Measurements from ENCODE around the gene WASF1.

WASF1 gene

DNA sequence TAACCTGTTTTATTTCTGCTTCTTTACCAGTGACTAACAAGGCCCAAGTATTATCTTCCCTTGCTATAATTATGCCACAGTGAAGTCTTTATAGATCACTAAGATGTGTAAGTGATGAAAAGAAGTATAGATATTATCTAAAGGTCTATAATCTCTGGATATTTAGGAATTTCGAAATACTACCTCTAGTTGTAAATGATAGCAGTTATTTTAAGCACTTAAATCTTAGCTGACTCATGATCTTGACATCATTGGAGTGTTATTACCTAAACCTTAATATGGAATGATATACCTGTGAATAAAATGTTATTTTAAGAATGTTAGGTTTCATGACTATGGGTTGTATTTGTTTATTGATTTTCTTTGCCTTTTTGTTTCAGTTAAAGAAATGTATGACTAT lies 32.3 kb upstream of the WASF1 start:
- in situ Hi-C loops (cut with MboI; ENCODE audit: low pct_unique_long_range_greater_than_20kb, low sequenced_read_pairs, unreplicated experiment): no loop called here
- no peak for DNase-seq (ENCODE audit: low spot score)
- TF ChIP-seq, protein P1, sequence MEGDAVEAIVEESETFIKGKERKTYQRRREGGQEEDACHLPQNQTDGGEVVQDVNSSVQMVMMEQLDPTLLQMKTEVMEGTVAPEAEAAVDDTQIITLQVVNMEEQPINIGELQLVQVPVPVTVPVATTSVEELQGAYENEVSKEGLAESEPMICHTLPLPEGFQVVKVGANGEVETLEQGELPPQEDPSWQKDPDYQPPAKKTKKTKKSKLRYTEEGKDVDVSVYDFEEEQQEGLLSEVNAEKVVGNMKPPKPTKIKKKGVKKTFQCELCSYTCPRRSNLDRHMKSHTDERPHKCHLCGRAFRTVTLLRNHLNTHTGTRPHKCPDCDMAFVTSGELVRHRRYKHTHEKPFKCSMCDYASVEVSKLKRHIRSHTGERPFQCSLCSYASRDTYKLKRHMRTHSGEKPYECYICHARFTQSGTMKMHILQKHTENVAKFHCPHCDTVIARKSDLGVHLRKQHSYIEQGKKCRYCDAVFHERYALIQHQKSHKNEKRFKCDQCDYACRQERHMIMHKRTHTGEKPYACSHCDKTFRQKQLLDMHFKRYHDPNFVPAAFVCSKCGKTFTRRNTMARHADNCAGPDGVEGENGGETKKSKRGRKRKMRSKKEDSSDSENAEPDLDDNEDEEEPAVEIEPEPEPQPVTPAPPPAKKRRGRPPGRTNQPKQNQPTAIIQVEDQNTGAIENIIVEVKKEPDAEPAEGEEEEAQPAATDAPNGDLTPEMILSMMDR (IDR thresholded peaks at IDR 0.05; ENCODE audit: extremely low read depth, insufficient read depth, missing control alignments): no peak

DNA sequence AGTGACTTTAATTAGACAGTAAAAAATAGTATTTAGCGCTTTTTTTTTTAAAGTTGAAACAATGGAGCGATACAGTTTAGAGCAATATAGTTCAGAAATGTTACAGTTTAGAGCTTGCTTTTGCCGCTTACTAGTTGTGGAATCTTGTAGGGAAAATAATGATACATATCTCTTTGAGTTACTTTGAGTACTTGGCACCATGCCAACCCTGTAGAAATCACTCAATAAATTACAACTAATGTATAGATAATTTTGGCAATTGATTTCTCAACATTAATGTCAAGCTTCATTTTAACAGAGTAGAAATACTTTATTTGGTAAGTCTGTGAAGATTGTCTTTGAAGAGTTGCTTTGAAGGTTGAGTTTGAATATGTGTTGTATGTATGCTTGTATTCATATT lies 28.2 kb upstream of the WASF1 start:
- TF ChIP-seq, protein P1 (IDR thresholded peaks at IDR 0.05; ENCODE audit: extremely low read depth, insufficient read depth, missing control alignments): no peak
- in situ Hi-C loops (cut with MboI; ENCODE audit: low pct_unique_long_range_greater_than_20kb, low sequenced_read_pairs, unreplicated experiment): no loop called here
- DNase-seq (ENCODE audit: low spot score): no peak

DNA sequence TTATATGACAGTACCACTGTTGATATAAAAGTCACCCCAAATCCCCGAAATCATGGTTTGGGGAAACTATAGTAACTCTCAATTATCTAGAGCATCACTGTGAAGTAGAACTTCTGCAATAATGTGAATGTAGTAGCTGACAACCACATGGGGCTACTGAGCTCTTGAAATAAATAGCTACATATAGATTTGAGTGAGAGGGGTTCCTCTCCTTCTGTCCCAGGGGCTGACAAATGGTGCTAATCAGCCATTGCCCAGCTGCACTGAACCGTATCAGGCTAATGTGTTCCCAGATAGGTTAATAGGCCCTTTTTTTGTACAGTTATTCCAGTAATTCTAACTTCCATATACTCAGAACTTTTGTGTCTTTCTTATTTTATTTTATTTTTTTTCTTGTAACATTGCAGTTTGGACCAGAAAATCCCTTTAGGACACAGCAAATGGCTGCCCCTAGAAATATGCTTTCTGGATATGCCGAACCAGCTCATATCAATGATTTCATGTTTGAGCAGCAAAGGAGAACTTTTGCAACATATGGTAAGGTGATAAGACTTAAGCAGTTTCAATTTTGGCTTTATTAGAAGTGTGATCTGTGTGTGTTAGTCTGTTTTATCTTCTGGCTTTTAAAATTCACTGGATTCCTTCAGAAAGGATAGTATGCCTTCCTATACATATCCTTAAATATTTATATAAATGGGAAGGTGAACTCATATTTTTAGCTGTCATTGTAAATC lies 21.8 kb upstream of the WASF1 start:
- in situ Hi-C loops (cut with MboI; ENCODE audit: low pct_unique_long_range_greater_than_20kb, low sequenced_read_pairs, unreplicated experiment): no loop called here
- TF ChIP-seq, protein P1 (IDR thresholded peaks at IDR 0.05; ENCODE audit: extremely low read depth, insufficient read depth, missing control alignments): no peak
- no peak for DNase-seq (ENCODE audit: low spot score)

DNA sequence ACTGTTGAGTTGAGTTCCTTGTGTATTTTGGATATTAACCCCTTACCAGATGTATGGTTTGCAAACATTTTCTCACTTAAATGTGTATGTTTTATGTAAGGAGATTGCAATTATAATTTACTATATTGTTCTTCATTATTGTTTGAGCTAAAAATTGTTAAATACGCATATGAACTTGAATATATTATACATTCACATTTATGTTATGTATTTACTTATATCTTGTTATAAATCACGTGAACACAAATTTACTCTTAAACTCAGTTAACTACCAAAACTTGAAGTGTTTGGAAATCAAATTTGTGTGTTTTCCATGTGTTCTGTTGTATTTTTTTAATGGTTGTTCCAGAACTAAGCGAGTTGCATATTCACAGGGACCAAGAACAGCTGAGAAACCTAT lies 19.1 kb upstream of the WASF1 start:
- in situ Hi-C loops (cut with MboI; ENCODE audit: low pct_unique_long_range_greater_than_20kb, low sequenced_read_pairs, unreplicated experiment): no loop called here
- TF ChIP-seq, protein P1 (IDR thresholded peaks at IDR 0.05; ENCODE audit: extremely low read depth, insufficient read depth, missing control alignments): no peak
- DNase-seq (ENCODE audit: low spot score): no peak

DNA sequence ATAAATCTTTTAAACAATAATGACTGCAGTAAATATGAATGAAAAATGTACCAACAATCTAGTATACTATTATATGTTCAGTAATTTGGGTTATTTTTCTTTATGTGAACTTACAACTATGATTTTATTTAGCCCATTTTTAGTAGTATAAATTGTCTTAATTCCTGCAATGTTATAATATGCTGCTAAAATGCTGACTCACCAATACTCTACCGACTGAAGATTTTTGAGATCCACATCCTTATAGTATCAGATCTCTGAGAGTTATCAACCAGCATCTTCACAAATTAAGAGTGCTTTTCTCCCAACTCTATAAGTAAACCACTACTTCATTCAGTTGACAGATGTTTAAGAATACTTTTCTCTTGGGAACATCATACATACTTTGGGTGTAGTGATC lies 17.4 kb upstream of the WASF1 start:
- TF ChIP-seq, protein P1 (IDR thresholded peaks at IDR 0.05; ENCODE audit: extremely low read depth, insufficient read depth, missing control alignments): no peak
- no peak for DNase-seq (ENCODE audit: low spot score)
- in situ Hi-C loops (cut with MboI; ENCODE audit: low pct_unique_long_range_greater_than_20kb, low sequenced_read_pairs, unreplicated experiment): no loop called here

DNA sequence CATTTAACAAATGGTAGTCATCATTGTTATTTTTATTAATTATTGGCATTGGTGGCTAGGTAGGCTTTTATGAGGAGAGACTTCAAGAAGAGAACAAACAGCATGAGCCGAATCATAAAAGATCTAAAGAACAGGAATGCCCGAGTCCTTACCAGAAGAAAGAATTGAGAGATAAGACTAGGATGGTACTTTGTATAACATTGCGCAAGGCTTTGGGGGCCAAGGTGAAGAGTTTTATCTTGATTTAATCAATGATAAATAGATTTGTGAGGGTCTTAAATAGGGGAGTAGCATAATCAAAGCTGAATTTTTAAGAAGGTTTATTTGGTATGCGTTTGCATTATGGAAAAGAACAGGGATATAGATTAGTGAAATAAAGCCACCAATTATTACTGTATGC lies 16.2 kb upstream of the WASF1 start:
- TF ChIP-seq, protein P1 (IDR thresholded peaks at IDR 0.05; ENCODE audit: extremely low read depth, insufficient read depth, missing control alignments): no peak
- in situ Hi-C loops (cut with MboI; ENCODE audit: low pct_unique_long_range_greater_than_20kb, low sequenced_read_pairs, unreplicated experiment): no loop called here
- DNase-seq (ENCODE audit: low spot score): no peak
